LNCAP (cell line): ENCODE results near the gene FOXR2.

ENCODE experiments used
- TF ChIP-seq, protein P1 (sequence below): fragments of 450-650 bp; IDR thresholded peaks from 2 replicates; pipeline ENCODE4 v1.5.1; 2017; ENCODE audit warnings: mild to moderate bottlenecking

The FOXR2 gene

DNA sequence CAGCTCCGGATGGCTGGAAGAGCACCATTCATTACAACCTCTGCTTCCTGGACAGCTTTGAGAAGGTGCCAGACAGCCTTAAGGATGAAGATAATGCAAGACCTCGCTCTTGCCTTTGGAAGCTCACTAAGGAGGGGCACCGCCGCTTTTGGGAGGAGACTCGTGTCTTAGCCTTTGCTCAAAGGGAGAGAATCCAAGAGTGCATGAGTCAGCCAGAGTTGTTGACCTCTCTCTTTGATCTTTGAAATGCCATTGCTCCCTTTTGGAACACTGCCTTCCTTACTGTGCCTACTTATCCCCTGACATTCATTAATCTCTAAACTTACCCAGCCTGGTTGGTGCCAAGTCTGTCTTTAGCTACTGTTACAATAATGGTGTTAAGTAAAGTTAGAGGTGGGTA, 1.2 kb downstream of the FOXR2 start:
- TF ChIP-seq, protein P1, sequence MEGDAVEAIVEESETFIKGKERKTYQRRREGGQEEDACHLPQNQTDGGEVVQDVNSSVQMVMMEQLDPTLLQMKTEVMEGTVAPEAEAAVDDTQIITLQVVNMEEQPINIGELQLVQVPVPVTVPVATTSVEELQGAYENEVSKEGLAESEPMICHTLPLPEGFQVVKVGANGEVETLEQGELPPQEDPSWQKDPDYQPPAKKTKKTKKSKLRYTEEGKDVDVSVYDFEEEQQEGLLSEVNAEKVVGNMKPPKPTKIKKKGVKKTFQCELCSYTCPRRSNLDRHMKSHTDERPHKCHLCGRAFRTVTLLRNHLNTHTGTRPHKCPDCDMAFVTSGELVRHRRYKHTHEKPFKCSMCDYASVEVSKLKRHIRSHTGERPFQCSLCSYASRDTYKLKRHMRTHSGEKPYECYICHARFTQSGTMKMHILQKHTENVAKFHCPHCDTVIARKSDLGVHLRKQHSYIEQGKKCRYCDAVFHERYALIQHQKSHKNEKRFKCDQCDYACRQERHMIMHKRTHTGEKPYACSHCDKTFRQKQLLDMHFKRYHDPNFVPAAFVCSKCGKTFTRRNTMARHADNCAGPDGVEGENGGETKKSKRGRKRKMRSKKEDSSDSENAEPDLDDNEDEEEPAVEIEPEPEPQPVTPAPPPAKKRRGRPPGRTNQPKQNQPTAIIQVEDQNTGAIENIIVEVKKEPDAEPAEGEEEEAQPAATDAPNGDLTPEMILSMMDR = no peak

GRCh38 chrX:55636109-55636508, 12.9 kb downstream of the FOXR2 start:
- TF ChIP-seq, protein P1 = no peak

DNA sequence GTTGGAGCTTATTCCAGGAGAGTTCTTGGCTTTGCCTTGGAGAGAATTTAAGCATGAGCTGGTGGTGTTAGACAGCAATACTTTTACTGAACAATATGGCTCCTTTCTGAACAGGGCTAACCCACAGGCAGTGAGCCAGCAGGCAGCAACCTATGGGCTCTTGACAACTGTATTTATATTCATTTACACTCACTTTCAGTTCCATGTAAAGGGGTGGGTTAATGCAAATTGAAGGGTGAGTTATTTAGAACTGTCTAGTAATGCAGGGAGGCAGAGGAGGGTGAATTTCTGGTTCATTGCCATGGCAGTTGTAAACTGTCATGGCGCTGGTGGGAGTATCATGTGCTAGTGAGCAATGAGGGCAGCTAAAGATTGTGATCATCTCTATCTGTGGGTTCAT, 15.7 kb downstream of the FOXR2 start:
- TF ChIP-seq, protein P1 = no peak

GRCh38 chrX:55640854-55641253, 17.7 kb downstream of the FOXR2 start:
- TF ChIP-seq, protein P1 = no peak

GRCh38 chrX:55648434-55648833, 25.2 kb downstream of the FOXR2 start:
- TF ChIP-seq, protein P1 = no peak

- TF ChIP-seq, protein P1 = no peak
These were observed 36.7 kb downstream of the FOXR2 start for GRCh38 chrX:55659931-55660330.

DNA sequence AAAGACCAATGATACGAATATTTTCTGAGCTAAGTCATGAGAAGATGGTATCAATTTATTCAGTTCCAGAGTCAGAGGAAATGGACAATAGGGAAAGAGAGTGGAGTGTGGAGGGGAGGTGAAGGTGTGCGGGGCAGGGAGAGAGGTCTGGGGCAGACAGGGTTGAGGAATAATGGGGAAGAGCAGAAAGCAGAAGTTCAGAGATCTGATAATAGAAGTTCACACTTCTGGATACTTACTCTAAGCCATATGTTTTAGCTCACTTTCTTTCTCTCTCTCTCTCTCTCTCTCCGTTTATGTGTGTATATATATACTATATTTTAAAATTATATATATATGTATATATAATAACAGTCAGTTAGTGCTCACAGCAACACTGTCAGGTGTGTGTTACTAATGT, 40.4 kb downstream of the FOXR2 start:
- TF ChIP-seq, protein P1 = no peak

- TF ChIP-seq, protein P1 = no peak
These were observed 44.9 kb downstream of the FOXR2 start for GRCh38 chrX:55668084-55668483.
